Suppressor macrophage (primary cell): ENCODE results near the gene GSC.
A peak's percentile ranks its signal among the peaks of the same experiment; 100 is the strongest.
"Not testable (repeated sequence)": the region's sequence is repeated elsewhere in the genome, so short reads cannot be mapped to it uniquely, and the experiment has no call there.

ENCODE experiments used
- DNase-seq, 4 experiments: peaks; one replicate each; pipeline ENCODE4 v3.0.0-alpha.2; 2020 to 2022

GSC gene

GRCh38 chr14:94771906-94772490, 2.1 kb upstream of the GSC start:
- no peak for DNase-seq

DNA sequence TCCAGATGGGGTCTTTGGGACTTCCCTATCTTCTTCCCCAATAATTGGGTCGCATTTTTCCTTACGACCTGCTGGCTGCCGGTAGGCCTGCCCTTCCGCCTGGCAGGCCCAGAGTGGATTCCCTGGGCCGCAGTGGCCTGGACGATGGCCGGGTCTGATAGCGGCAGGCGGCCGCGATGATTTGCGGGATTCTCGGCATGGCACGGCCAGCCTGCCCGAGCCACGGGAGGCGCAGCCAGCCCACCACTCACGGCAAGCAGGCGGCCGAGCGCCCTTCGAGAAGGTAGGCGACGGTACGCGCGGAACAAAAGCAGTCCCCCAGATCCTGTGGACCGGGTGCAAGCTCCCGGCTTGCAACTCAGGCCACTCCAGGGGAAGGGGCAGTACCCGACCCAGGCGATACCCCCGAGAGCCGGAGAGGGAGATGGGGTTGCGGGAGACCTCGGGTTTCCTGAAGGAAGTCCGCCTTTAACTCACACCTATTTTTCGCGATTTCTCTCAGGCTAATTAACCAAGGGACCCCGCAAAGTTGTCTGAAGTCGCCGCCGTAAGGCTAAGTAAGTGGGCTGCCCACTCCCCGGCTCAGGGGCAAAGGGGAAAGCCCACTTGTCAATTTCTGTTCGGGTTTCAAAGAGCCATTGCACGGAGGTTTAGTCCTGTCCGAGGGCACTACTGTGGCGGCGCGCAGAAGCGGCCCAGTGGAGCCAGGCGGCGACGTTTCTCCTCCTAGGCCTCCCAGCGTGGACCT, 1.4 kb upstream of the GSC start:
- no peak for DNase-seq

- DNase-seq, result no peak
Observed at GRCh38 chr14:94770815-94771157, 873 bp upstream of the GSC start.

DNA sequence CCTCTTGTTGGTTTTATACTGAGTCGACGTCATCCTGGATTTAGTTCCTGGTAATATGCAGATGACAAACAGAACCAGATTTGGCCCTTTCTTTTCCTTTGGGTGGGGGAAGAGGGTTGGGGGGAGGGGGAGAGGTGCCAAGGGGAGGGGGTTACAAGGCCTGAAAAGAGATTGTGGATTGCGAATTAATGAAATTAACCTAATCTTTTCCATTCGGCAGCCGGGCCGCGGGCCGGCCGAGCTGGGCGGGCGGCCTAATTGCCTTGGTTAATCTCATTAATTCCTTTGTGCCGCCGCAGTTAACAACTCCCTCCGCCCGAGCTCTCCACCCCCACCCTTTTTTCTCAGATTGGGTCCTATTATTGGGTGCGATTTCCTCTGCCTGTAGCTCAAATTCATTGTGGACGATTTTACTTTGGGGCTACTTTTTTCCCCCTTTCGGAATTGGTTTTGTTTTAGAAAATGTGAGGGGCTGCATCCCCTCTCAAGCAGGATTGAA, 387 bp upstream of the GSC start:
- peak in 2 of 4 experiments; percentile 42 to 46 for DNase-seq

DNA sequence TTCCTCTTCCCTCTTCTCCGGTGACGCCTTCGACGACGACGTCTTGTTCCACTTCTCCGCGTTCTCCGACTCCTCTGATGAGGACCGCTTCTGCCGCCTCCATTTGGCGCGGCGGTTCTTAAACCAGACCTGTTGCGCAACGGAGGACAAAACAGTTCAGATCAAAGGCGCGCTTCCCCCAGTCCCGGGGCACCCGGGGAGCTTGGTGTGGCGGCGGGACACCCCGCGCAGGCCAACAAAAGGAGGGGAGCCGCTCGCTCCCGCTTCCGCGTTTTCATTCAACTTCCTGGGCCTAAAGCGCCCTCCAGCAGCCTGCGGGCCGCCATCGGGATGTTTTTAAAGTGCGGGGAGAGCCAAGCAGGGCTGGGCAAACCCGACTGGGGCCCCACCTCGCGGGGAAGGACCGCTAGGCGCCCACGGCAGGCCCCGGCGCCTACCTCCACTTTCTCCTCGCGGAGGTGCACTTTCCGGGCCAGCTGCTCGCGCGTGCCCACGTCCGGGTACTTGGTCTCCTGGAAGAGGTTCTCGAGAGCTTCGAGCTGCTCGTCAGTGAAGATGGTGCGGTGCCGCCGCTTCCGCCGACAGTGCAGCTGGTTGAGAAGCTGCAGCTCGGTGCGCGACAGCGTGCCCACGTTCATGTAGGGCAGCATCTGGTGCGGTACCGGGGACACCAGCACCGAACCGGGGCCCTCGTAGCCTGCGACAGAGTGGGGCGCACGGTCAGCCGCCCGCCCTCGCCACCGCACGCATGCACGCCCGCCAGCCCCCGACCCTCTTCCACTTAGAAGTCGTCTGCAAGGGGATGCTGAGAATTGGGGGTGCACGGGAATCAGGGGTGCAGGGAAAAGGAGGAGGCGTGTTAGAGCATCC, 1.2 kb downstream of the GSC start:
- peak; percentile 34 to 48 (median 43) for DNase-seq

DNA sequence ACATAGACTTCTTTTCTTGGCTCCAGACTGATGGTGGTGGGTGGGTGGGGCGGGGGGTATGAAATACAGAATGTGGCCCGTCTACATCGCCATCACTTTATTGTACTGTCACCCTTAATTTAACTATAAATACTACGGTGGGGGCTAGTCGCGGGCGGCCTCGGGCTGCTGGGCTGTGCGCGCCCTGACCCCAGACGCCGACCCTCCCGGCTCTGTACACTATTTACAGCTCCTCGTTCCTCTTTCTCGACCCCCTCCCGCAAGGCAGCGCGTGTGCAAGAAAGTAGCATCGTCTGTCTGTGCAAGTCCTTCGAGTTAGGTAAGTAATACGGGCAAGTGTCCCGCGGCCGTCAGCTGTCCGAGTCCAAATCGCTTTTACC, 1.8 kb downstream of the GSC start:
- DNase-seq, result no peak

GRCh38 chr14:94767321-94767878, 2.5 kb downstream of the GSC start:
- no peak for DNase-seq

DNA sequence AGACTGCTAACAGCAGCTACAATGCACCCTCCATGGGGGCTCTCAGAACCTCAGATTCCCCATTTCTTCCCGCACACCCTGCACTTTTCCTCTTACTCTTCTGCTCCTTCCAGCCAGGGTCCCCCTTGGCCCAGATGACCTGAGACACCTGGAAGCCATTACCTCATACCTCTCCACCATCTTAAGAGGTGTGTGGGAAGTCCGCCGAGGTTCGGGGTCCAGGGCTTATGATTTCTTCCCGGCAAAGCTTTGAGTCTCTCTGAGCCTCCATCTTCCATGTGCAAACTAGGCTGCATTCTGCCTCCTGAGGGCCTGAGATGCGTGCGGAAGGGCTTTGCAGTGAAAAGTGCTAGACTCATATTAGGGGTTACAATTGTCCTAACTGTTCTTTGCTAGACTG, 5.3 kb downstream of the GSC start:
- DNase-seq, result no peak

GRCh38 chr14:94762431-94762830, 7.5 kb downstream of the GSC start:
- no peak for DNase-seq

DNA sequence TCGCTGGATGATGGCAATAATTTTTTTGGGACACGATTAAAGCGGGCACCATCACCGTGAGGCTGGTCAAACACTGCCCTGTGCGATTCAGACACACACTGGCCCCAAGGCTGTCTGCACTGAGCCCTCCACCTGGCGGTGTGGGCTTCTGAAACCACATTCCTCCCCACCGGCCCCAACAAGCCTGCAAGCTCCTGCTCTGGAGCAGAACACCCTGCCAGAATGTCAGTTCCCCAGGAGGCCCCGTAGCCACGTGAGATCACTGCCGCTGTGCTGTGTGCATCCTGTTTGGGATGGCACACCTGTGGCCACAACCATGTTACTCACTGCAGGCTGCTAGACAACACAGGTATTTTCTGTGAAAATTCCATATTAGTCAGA, 7.9 kb downstream of the GSC start:
- DNase-seq, result no peak

DNA sequence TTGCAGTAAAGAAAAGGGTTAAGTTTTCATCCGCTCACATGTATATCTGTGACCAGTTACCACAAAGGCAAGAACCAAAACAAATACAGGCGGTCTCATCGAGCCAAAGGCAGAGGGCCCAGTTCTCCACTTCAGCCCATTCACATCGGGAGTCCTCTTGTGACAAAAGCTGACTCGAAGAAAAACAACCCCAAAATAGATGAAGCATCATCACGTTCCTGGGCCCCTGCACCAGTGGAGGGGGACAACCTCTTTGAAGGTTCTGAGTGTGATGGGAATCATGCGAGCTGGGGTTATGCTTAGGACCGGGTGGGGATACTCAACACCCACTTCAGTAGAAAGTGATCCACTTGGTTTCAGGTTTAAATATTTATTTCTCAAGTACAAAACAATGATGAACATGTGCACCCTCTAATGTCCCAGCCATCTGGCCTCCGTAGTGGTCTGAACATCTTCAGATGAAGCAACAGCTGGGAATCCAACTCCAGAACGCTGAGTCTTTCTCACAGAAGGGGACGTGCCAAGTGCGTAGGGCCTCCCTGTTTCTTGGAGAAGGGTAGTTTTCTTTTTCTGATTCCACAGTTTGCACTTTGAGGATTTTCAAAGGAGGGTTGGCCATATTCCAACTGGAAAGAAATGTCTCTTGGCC, 8.4 kb downstream of the GSC start:
- DNase-seq, result no peak

DNA sequence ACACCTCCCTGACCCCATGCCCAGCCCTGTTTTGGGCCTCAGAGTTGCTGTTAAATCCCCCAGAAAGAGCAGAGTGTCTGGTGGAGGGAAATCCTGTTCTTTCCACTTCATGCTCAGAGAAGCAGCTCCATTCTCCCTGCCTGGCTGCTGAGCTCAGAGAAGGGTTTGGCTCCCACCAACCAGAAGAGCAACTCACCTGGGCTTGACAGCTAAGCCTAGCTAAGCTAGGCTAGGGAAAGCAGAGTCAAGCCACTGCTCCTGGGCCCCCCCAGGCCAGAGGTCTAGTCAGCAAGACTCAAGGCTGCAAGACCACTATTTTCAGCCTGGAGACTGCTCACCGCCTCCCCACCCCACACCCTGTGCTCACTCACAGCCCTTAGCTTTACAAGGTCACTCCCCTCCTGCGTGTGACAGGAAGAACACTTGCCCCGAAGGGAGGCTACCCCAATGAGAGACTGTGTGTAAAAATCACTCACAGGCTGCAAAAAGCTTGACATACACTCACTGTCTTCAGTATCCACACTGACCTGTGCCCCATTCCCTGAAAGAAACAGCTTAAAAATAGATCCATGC, 13.5 kb downstream of the GSC start:
- DNase-seq, result no peak

- DNase-seq, result no peak
Observed at GRCh38 chr14:94754391-94754942, 15.4 kb downstream of the GSC start.

- no peak for DNase-seq
Observed at GRCh38 chr14:94752591-94753436, 17.1 kb downstream of the GSC start.

GRCh38 chr14:94751956-94752355, 18.0 kb downstream of the GSC start:
- DNase-seq, result no peak

DNA sequence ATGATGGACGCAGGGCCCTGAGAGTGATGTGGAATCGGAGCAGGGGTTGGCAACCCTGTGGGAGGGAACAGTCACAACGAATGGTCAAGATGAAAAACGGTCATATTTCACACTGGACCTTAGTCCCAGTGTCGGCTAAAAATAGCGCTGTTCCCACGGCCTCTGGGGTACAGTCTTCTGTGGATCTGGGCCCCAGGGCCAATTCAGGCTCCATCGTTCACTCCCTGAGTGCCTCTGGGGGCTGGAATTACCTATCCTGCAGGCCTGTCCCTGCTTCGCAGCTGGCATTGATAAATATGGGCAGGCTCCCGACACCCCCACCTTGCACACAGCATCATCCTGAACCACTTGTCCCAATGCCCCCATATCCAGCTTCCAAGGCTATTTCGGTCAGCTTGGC, 18.6 kb downstream of the GSC start:
- no peak for DNase-seq

DNA sequence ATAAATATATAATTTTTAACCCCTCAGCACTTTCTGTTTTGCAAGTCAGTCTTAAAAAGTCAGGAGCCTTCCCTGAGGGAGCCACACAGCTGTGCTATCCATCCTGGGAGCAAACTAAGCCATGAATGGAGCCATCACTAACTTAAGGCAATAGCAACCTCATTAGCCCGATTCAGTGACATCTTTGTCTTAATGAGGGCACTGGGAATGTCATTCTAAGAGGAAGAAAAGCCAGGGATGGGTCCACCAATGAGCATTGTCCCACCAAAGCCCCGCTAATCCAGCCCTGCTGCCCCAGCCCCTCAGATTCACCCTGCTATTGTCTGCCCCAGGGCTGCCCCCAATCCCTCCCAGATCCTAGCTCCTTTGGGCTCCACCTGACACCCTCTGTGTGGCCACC, 19.5 kb downstream of the GSC start:
- no peak for DNase-seq

DNA sequence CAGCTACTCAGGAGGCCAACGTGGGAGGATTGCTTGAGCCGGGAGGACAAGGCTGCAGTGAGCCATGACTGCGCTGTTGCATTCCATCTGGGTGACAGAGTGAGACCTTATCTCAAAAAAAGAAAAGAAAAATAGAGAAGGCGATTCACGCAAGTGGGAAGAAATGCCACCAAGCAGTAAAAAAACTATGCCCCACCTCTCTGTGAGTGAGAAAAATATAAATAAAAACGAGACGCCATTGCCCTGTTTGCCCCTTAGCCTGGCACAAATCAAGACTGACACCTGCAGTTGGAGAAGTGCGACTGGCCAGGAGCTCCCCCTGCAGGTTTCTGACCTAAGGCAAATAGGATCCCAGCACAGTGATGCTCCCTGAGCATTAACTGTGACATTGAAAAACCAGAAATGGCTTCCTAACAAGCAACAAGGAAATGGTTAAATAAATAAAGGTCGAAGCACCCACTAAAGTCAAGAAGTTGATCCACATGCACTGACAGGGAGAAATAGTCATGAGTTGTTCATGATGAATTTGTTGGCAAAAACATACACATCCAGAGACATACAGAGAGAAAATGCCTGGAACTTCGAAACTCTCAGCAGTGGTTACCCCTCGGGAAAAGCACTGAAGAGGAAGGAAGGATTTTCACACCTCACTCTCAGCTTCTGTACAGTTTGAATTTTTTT, 21.1 kb downstream of the GSC start:
- DNase-seq, result peak in 2 of 4 experiments; percentile 16 to 35

DNA sequence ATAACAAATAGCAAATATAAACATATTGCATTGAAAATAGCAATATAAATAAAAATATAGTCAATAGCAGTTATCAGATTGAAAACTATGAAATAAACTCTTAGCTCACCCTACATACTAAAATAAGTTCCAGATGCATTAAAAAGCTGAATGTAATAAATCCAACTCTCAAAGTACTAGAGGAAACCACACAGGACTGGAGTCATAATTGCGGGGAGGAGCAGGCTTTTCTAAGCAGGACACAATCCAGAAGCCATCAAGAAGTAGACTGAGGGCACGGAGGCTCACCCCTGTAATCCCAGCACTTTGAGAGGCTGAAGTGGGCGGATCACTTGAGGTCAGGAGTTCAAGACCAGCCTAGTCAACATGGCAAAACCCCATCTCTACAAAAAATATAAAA, 22.2 kb downstream of the GSC start:
- DNase-seq, result no peak

- not testable (repeated sequence) for DNase-seq
Observed at GRCh38 chr14:94747153-94747552, 22.8 kb downstream of the GSC start.

GRCh38 chr14:94746131-94746530, 23.8 kb downstream of the GSC start:
- no peak for DNase-seq
